ENCODE results near the gene NECAP2. TPM values are rescaled to one million over a fixed set of nuclear protein-coding genes. Genes with fewer than 3 reads are reported as not detected.

NECAP2 gene
- total and polyA plus RNA-seq, 2 of the 4 experiments (the other 2 are of a cell fraction), result 80.5 to 85.1 TPM

GRCh38 chr1:16491056-16491675 lies 50.6 kb downstream of the NECAP2 start:
- BruUV-seq (replicated peaks), result no TSS peak
- no peak for ATAC-seq (ENCODE audit: low read depth)

More at GRCh38 chr1:16491056-16491675, 50.6 kb downstream of the NECAP2 start:
- Histone ChIP-seq H2BK5ac (ENCODE audit: low read depth, low read length, poor library complexity, severe bottlenecking) (no peak overlapping the region), H3K27ac (ENCODE audit: insufficient read depth, low read length) (no peak overlapping the region), H2AFZ (replicated peaks; ENCODE audit: low read length, poor library complexity) (no peak overlapping the region), H2BK15ac (ENCODE audit: low read depth, low read length) (no peak overlapping the region), H3K18ac (ENCODE audit: low read depth, low read length) (no peak overlapping the region), H2AK5ac (ENCODE audit: low read depth, low read length) (no peak overlapping the region), H3K4me3 (ENCODE audit: insufficient read depth, low read depth, low read length) (no peak overlapping the region), H3K4me1 (ENCODE audit: control insufficient read depth, insufficient read depth, low read length) (peaks cover 4% of the 10 kb centered on the region), H2BK20ac (ENCODE audit: low read depth, low read length) (no peak overlapping the region), H4K91ac (ENCODE audit: insufficient read depth, low read depth, low read length) (no peak overlapping the region), H3K36me3 (ENCODE audit: control insufficient read depth, insufficient read depth, low read length) (peaks cover 18% of the 10 kb centered on the region), H3K14ac (replicated peaks; ENCODE audit: low read depth, low read length) (no peak overlapping the region), H3K23ac (ENCODE audit: low read depth, low read length) (no peak overlapping the region), H4K5ac (ENCODE audit: low read depth, low read length) (no peak overlapping the region), H3K56ac (ENCODE audit: extremely low read depth, insufficient read depth, low read length) (no peak overlapping the region), H3K9ac (ENCODE audit: low read depth, low read length) (no peak overlapping the region), H3K4me2 (ENCODE audit: low read depth, low read length) (no peak overlapping the region), H3K27me3 (ENCODE audit: control insufficient read depth, insufficient read depth, low read length) (no peaks in the 10 kb centered on the region), H4K8ac (ENCODE audit: low read depth in 2 of 2, low read length in 2 of 2) (no peak overlapping the region), H2AK9ac (replicated peaks; ENCODE audit: low read depth, low read length, poor library complexity) (no peak overlapping the region), H3K79me1 (ENCODE audit: low read depth in 1 of 2, low read length in 2 of 2) (peaks cover 0 to 36% of the 10 kb centered on the region in 2 experiments; a peak in 2 of 4 replicates), H3K9me1 (ENCODE audit: insufficient read depth, low read length) (peaks cover 7% of the 10 kb centered on the region), H3K4ac (ENCODE audit: low read depth, low read length) (no peak overlapping the region), H4K20me1 (ENCODE audit: insufficient read depth, low read length) (peaks cover 3% of the 10 kb centered on the region; the same call in 1 of the 2 replicates), H3K9me3 (ENCODE audit: control insufficient read depth, insufficient read depth, low read length) (no peaks in the 10 kb centered on the region), H2BK120ac (ENCODE audit: low read depth, low read length) (no peak overlapping the region)
- dilution Hi-C loops (cut with HindIII; ENCODE audit: low sequenced_read_pairs, unreplicated experiment) (no loop called here), in situ Hi-C loops (cut with MboI; ENCODE audit: low sequenced_read_pairs) (no loop called here), intact Hi-C loops (cut with micrococcal nuclease) (no loop called here)
- 84% methylated on average over 4 of the region's 9 CpGs; no CpG with 5 or more reads in 1 of the 2 experiments for WGBS, 2 experiments (ENCODE audit: extremely low coverage in 2 of 2, insufficient read length in 1 of 2)
- DNase-seq, result no peak
- no peak for TF ChIP-seq CEBPB (IDR thresholded peaks at IDR 0.05; ENCODE audit: low read depth, low read length)
- TF ChIP-seq, protein P1, sequence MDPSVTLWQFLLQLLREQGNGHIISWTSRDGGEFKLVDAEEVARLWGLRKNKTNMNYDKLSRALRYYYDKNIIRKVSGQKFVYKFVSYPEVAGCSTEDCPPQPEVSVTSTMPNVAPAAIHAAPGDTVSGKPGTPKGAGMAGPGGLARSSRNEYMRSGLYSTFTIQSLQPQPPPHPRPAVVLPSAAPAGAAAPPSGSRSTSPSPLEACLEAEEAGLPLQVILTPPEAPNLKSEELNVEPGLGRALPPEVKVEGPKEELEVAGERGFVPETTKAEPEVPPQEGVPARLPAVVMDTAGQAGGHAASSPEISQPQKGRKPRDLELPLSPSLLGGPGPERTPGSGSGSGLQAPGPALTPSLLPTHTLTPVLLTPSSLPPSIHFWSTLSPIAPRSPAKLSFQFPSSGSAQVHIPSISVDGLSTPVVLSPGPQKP (IDR thresholded peaks at IDR 0.05; ENCODE audit: borderline replicate concordance, low read depth, low read length), result no peak
- no peak for TF ChIP-seq RAD21 (IDR thresholded peaks at IDR 0.05; ENCODE audit: low read length)
- TF ChIP-seq USF2 (IDR thresholded peaks at IDR 0.05; ENCODE audit: low read depth, low read length), result no peak
- no peak for TF ChIP-seq NFE2L2 (IDR thresholded peaks at IDR 0.05; ENCODE audit: low read depth, low read length)
- no peak for TF ChIP-seq BHLHE40 (IDR thresholded peaks at IDR 0.05; ENCODE audit: low read depth, low read length)
- no peak for TF ChIP-seq MAZ (IDR thresholded peaks at IDR 0.05; ENCODE audit: borderline replicate concordance, low read depth, low read length)
- no peak for TF ChIP-seq CTCF (conservative IDR thresholded peaks at IDR 0.05; ENCODE audit: low read depth, low read length)
- POLR2A ChIA-PET (ENCODE audit: unreplicated experiment), result no interaction called here
- CTCF ChIA-PET, result interaction anchor here (0.6 kb wide), 1 partner anchor 382 kb away, joined by 5 read pairs; no protein-coding TSS in a partner anchor
